RPMI7951 (cell line): Measurements from ENCODE around the gene LRRC32. TPM values are rescaled to one million over a fixed set of nuclear protein-coding genes. Genes with fewer than 3 reads are reported as not detected.

Experiments used
- DNase-seq: peaks from one replicate; pipeline ENCODE4 v3.0.0-alpha.2; 2012; ENCODE audit warnings: low read depth
- total RNA-seq: library from RNA; depleted of rRNA; stranded (reverse); fragments of >200 nt; shearing (Covaris generic); gene quantifications from 2 replicates; pipeline ENCODE4 v1.2.3, GENCODE V29; 2014

The LRRC32 gene
- total RNA-seq, 1 experiment from 2014 or later: 13.6 TPM

- peak; percentile 100 for DNase-seq
Measured at GRCh38 chr11:76700177-76701100, 29.9 kb upstream of the LRRC32 start.

GRCh38 chr11:76699451-76700091 lies 29.0 kb upstream of the LRRC32 start:
- DNase-seq: peak; percentile 72

GRCh38 chr11:76698321-76699043 lies 27.9 kb upstream of the LRRC32 start:
- peak; percentile 37 for DNase-seq

GRCh38 chr11:76696756-76697155 lies 26.2 kb upstream of the LRRC32 start:
- DNase-seq: no peak

GRCh38 chr11:76695771-76696170 lies 25.2 kb upstream of the LRRC32 start:
- DNase-seq: no peak

- no peak for DNase-seq
Measured at GRCh38 chr11:76695133-76695532, 24.6 kb upstream of the LRRC32 start.

GRCh38 chr11:76694664-76695063 lies 24.1 kb upstream of the LRRC32 start:
- peak; percentile 81 for DNase-seq

GRCh38 chr11:76693806-76694205 lies 23.3 kb upstream of the LRRC32 start:
- peak; percentile 88 for DNase-seq

GRCh38 chr11:76692956-76693355 lies 22.4 kb upstream of the LRRC32 start:
- DNase-seq: no peak

- DNase-seq: no peak
Measured at GRCh38 chr11:76691655-76692054, 21.1 kb upstream of the LRRC32 start.

- DNase-seq: peak; percentile 40
Measured at GRCh38 chr11:76690736-76691135, 20.2 kb upstream of the LRRC32 start.

GRCh38 chr11:76689313-76690260 lies 19.0 kb upstream of the LRRC32 start:
- peak; percentile 66 for DNase-seq

GRCh38 chr11:76688146-76688545 lies 17.6 kb upstream of the LRRC32 start:
- no peak for DNase-seq

GRCh38 chr11:76686261-76687079 lies 15.9 kb upstream of the LRRC32 start:
- DNase-seq: no peak

- no peak for DNase-seq
Measured at GRCh38 chr11:76685831-76686230, 15.3 kb upstream of the LRRC32 start.

GRCh38 chr11:76685237-76685636 lies 14.7 kb upstream of the LRRC32 start:
- no peak for DNase-seq

GRCh38 chr11:76684516-76684915 lies 14.0 kb upstream of the LRRC32 start:
- DNase-seq: no peak

GRCh38 chr11:76683161-76684095 lies 12.9 kb upstream of the LRRC32 start:
- DNase-seq: no peak

GRCh38 chr11:76682684-76683083 lies 12.1 kb upstream of the LRRC32 start:
- DNase-seq: no peak
